ENCODE data around the gene DLX3.
"Not testable (repeated sequence)": the region's sequence is repeated elsewhere in the genome, so short reads cannot be mapped to it uniquely, and the experiment has no call there.

Gene DLX3

DNA sequence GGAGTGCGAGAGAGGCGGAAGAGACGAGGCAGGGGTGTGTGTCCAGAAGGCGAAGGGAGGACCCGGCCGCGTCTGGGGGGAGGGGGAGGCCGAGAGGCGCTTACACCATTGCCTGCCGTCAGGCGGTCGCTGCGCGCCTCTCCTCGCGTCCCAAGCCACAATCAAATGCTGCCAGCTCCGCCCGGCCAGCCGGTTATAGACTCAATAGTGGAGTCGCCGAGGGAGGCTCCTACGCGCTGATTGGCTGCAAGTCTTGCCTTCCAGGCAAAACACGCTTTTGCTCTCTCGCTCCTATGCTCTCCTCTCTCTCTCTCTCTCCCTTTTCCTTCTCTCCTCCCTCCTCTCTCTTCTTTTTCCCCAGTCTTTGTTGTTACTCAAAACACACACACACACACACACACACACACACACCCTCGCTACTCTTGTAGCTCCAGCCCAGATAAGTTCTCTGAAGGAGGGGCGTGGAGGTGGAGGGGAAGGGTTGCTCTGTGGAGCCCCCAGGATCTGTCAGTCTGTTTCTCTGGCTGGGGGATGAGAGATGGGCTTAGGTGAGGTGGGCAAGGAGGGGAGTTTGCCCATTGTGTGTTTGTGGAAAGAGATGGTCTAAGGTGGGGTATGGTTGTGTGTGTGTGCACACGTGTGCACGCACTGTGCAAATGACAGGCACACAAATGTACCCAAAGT is at the start of gene DLX3:
Gene DLX3, minus strand, starts transcription at position 170 of the 684 bp plus-strand sequence. CDS start 226 bp downstream, outside the sequence.
- peak; percentile 89 for DNase-seq

DNA sequence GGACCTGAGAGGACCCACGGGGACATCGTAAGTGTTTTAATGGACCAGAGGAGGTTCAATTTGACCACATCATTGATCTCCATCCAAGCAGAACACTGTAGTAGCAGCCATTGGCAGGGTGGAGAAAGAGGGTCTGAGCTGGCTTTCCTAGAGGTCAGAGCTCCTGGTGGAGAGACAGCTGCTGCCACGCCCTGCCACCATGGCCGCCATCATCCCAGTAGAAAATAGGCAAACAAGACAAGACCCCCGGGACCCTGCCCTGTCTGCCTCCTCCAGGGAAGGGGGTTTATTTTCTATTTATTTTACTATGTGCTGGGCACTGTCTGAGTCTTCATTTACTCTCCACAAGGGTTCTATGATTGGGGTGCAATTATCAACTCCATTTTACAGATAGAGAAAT is 49.5 kb upstream of the DLX3 start:
- no peak for DNase-seq

DNA sequence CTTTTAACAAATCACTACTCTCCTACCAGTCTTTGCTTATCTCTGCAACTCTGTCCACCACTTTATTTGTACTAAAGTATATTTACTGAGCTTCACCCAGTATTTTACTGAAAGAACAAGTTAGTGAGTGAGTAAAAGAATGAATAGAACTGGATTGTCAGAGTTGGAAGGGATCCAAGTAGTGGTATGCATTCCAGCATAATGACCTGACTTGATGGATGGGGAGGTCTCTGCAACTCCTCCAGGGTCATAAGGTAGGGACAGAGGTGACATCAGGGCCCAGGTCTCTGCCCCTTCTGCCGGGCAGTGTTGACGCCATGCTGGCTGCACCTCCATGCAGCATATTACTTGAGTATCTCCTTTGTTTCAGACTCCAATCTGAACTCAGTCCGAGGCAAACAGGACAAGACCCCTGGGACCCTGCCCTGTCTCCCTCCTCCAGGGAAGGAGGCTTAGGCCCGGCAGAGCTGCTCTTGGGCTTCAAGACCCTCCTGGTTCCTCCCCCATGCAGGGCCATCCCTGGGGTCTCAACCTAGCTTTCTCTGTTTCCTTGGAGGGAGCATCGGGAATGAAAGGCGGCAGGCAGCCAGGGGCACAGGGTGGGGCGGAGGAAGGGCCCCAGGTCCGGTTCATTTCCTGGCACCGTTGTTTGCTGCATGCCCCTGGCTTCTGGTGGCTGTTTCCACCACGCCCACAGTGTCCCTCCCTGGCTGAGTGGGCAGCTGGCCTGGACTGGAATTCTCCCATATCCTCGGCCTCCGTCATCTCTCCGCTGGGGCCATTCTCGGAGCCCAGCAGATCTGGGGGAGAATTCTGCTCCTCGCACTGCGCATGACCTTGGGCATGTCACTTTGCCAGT is 48.5 kb upstream of the DLX3 start:
- no peak for DNase-seq

DNA sequence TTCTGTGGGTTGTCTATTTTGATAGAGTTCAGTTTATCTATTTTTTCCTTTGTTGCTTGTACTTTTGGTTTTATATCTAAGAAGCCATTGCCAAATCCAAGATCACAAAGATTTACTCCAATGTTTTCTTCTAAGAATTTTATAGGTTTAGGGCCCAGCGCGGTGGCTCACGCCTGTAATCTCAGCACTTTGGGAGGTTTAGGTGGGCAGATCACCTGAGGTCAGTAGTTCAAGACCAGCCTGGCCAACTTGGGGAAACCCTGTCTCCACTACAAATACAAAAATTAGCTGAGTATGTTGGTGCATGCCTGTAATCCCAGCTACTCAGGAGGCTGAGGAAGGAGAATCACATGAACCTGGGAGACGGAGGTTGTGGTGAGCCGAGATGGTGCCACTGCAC is 47.2 kb upstream of the DLX3 start:
- no peak for DNase-seq

DNA sequence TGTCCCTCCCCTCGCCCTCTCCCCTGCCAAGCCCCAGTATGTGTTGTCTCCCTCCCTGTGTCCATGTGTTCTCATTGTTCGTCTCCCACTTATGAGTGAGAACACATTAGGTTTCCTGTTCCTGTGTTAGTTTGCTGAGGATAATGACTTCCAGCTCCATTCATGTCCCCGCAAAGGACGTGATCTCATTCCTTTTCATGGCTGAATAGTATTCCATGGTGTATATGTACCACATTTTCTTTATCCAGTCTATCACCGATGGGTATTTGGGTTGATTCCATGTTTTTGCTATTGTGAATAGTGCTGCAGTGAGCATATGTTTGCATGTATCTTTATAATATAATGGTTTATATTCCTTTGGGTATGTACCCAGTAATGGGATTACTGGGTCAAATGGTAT is 45.5 kb upstream of the DLX3 start:
- DNase-seq = not testable (repeated sequence)

DNA sequence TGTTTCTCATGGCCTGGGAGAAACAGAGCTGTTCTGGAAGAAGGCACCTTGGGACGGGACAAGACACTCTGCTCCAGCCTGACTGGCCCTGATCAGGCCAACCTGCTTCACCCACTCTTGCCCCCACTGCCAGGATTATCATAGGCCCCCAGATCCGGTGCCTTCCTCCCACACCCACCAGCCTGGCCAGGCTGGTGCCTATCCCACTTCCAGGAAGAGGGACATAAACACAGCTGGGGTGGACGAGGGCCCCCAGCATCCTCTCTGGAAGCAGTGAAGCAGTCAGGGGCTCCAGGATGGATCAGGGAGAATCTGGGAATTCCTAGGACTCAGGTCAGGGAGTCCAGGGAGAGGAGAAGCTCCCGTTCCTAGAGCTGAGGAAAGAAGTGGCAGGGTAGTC is 44.0 kb upstream of the DLX3 start:
- DNase-seq = no peak

DNA sequence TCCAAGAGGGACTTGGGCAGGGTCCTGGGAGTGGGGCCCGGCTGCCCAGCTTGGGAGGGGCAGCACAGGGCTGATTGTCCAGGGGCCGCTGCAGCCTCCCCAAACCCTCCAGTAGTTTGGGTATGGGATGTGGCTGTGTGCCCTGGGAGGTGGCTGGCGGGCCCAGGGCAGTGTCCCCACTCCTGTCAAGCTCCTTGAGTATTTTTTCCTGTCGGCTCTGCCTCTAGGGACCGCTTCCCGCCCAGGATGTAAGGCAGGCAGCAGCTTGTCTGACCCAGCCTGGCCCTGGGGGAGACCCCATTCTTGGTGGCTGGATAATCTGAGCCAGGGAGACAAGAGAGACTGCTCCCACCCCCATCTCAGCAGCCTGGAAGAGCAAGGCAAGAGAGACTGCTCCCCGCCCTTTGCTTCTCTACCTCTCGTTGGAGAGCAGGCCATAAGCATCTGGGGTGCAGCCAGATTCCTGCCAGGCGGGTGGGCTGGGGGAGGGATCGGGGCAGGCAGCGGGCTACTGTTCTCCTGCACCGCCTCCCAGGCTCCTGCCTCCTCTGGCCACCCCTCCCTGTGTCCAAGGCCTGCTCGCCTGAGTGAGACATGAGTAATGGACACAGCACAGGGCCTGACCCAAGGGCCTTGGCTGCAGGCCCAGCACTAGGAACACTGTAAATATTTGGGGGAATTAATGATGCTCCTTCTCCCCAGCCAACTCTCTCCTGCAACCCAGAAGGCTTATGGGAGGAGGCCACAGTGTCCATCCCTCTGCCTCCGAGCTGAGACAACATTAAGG is 42.5 kb upstream of the DLX3 start:
- no peak for DNase-seq

DNA sequence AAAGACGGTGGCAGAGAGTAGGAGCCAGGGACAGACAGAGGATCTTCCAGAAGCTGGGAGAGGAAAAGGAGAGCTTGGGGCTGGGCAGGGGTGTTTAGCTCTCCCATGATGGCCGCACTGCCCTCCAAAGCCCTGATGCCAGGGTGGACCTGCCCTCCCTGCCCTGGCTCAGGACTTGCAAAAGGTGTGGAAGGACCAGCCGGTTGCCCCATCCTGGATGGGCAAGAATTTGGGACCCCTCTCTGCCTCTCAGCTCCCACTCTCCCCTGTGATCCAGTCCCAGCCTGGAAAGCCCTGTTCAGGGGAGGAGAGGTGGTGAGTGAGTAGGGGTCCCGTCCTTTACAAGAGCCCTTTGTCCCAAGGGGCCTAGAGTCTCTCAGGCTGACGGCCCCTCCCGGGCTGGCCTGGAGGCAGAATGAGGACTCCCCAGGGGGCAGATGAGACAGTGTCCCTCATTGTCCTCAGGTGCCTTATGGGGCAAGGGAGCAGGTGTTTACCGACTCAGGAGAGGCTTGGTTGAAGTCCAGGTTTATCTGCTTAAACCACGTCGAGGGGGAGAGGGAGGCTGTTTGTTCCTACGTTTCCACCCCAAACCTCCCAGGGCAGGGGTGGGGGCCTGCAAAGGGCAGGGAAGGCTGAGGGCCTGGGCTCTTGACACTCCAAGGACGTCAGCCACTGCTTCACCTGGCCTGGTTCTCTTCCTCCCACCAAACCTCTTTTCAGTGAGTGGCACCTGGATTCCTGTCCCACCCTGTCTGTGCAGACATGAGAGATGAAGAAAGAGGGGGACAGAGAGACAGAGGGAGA is 41.6 kb upstream of the DLX3 start:
- no peak for DNase-seq

DNA sequence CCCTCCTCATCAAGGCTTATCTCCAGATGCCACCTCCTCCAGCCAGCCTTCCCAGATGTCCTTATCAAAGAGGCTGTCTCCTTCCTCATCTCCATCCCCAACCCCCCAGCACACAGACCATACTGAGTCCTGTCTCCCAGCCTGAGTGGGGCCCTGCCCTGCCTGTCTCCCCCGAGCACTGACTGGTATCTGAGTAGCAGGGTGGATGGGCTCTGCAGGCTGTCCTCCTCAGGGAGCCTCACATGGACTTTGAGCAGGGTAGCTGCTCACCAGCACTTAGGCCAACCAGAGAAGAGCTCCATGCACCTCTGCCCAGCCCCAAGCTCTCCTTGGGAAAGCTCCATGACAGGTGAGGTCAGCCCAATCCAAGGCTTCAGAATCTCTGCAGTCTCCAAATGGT is 40.9 kb upstream of the DLX3 start:
- no peak for DNase-seq

DNA sequence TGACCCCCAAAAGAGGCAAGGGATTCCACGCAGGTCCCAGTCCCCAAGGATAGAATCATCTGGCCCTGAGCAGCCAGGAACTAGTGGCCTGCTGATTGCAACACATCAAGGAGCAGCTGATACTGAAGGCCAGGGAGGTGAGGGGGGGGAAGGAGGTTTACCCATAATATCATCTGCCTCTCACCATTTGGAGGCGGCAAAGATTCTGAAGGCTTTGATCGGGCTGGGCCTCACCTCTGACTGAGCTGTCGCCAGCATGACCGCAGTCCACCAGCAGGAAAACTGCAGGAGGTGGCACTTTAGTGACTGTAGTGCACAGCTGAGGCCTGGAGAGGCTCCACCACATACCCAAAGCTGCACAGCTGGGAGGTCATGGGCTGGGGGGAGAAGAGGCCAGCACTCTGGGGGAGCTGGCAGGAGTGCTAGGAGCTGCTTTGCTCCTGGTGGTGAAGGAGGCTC is 40.4 kb upstream of the DLX3 start:
- DNase-seq = no peak

DNA sequence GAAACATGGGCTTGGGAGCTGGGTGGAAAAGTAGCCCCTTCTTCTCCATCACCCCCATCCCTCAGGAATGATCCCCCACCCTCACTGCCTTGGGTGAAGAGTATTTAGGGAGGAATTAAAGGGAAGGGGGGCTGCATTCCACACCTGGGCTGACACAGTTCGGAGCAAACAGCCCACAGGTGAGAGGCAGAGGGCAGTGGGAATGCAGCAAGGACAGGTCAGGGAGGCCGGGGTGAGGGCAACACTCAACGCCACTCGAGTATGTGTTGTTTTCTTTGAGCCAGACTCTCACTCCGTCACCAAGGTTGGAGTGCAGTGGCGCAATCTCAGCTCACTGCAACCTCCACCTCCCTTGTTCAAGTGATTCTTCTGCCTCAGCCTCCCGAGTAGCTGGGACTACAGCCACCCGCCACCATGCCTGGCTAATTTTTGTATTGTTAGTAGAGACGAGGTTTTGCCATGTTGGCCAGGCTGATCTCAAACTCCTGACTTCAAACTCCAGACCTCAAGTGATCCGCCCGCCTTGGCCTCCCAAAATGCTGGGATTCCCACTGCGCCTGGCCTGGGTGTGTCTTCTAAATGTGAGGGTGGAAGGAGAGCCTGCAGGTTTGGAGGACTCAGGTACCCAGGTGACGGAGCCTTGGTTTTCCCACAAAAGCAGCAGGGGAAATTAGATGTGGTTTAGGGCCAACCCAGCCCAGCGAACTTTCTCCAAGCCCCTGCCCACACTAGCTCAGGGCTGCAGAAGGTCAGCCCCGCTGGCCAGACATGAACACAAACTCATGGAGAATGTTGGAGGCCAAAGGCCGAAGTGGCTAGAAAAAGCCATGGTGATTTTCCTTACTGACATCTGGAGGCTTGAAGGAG is 39.7 kb upstream of the DLX3 start:
- DNase-seq = no peak

DNA sequence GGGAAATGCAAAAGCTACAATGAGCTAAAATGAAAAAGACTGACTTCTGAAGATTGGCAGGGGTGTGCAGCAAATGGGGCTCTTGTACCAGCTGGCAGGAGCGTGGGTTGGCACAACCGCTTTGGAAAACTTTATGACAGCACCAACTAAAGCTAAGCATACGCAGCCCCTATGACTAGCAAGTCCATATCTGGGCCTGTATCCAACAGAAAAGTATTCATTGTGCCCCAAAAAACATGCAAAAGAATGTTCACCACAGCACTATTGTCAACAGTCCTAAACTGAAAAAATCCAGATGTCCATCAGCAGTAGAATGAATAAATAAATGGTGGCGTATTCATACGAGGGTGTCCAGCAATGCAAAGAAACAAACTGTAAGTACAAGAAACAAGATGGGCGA is 38.3 kb upstream of the DLX3 start:
- DNase-seq = no peak

DNA sequence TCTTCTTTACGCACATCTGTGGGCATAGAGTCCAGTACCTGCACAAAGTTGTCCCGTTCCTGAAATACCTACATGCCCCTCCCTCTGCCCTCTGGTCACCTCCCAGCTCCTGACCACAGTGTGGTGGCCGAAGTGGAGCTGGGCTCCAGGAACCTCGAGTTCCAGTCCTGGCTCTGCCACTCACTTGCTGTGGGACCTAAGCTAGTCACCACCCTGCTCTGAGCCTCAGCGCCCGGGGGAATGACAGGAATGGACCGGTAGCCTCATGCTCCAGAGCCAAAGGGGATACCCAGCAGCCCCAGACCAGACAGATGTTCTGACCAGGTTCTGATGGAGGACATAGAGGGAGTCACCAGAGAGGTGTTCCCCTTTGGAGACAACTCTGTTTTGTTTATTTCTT is 34.2 kb upstream of the DLX3 start:
- DNase-seq = no peak

DNA sequence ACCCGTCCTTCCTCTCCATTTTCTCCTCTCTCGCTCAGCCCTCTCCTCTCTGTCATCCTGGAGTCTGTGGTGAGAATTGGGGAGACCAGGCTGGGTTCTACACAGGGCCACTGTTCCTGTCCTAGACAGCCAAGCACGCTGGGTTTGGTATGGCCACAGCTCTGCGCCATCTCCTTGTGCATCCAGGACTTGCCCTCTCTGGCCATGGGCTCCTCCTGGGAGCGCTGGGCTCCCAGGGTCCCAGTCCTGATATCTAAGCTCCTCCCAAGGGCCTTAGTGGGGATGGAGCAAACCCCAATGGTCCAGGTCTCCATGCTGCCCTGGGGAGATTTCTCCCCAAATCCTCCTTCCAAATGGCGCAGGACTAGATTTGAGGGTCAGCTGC is 33.7 kb upstream of the DLX3 start:
- DNase-seq = no peak

DNA sequence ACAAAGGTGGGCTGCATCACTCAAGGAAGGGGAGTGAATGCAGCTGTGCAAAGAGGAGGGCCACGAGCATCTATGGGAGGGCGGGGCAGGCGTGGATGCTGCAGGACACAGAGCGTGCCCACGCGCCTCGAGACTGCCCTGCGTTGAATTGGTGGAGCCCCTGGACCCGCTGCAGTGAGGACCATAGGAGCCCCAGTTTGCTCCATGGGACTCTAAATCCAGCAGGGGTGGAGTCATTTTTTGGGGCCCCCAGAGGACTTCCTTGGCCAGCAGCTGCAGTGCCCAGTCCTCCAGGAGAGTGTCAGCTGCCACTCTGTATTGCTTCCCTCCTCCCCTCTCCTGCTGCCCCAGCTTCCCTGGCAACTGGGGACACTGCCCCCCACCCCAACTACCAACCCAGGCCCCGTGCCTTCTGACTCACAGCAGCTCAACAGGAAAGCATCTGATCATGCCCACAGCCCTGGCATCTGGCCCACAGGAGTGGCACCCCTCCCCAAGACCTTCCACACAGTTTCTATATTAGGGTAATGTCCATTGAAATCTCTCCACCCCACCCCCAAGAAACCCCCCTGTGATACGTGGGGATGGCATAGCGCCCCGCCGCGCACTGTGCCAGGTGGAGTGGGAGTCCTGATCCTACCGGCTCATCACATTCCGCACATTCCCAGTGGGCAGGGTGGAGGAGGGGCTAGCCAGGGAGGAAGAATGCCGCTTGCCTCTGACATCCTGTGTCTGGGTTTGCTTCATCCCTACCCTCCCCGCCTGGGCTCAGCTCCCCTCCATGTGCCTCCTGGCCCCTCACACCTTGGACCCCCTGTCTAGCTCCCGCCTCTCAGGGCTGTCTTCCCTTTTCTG is 33.1 kb upstream of the DLX3 start:
- DNase-seq = no peak

DNA sequence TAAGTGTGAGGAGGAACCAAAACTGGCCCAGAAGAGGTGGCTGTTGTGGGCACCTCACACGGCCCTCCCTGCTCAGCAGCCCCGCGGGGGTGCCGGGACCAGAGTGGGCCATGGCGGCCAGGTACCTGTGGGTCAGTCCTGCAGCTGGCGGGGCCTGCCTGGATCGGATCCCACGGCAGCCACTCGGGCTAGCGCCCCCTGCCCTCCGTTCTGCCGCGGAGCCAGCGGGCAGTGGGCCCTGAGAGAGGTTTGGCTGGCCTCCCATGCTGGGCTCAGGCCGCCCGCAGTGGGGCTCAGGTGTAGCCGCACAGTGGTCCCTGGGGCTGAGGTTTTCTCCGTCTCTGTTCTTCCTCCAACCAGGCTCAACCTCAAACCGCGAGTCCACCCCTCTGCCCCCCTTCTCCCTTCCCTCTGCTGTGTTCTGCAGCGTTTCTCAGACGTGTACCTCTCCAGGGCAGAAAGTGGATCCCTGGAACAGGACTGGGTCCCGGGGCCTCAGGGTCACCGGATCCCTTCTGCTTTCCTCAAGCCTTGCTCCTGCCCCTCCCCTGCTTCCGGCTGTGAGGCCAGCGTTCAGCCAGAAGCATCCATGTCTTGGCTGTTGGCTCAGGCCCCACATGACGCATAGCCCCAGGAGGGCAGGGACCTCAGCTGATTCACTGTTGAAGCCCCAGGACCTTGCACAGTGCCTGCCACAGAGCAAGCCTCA is 32.3 kb upstream of the DLX3 start:
- no peak for DNase-seq

DNA sequence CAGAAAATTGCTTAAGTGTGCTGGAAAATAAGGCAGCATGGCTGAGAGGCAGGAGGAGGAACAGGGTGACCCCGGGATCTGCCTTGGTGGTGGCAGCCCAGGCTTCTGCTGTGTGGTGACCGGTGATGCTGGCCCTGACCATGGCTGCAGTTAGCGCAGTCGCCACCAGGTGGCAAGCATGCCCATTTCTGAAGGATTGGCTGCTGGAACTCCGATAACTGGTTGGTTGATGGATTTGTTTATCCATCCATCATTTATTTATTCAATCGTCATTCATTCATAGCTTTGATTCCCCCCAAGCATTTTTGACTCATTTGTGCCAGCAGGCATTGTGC is 31.8 kb upstream of the DLX3 start:
- peak; percentile 58 for DNase-seq

DNA sequence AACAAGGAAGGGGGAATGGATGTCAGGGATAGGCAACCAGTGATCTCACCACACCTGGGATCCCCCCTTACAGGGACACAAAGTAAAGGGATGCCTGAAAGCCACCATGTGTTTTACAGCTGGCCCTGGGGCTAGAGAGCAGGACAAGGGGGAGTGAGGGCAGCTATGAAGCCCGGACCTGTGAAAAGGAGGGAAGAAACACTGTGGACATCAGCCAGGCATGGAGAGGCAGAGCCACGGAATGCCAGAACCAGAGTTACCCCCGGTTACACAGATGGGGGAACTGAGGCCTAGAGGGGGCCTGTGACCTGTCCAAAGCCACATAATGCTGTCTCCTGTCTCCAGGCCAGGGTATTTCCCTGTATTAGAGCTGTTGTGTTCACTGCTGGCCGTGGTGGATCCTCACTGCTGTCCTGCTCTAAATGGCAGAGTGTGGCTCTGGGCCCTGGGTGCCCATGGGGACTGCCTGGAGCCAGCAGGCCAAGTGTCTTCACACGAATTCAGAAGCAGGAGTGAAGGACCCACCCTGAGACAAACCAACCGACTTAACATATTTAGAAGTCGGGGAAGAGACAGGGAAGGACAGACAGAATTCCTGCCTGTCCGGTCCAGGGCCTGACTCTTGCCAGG is 31.1 kb upstream of the DLX3 start:
- no peak for DNase-seq

DNA sequence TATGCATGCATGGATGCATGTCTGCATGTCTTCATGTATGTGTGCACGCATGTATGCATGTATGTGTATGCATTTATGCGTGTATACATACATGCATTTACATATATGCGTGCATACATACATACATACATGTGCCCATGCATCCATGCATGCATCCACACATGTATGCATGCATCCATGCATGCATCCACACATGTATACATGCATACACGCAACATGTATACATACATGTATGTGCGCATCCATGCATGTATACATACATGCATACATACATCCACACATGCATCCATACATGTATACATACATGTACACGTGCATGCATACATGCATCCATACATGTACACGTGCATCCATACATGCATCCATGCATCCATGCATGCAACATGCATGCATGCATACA is 29.8 kb upstream of the DLX3 start:
- no peak for DNase-seq

DNA sequence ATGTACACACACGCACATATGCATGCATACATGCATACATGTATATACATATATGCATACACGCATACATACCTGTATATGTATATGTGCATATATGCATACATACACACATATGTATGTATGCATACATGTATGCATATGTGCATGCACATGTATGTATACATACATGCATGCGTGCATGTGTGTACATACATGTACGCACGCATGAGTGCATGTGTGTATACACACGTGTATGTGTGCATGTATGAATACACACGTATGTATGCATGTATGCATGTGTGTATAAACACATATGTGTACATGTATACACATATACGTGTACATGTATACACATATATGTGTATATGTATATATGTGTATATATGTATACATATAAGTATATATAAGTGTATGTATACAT is 28.5 kb upstream of the DLX3 start:
- no peak for DNase-seq
